Measurements from ENCODE around the gene GID4.

GID4 gene

DNA sequence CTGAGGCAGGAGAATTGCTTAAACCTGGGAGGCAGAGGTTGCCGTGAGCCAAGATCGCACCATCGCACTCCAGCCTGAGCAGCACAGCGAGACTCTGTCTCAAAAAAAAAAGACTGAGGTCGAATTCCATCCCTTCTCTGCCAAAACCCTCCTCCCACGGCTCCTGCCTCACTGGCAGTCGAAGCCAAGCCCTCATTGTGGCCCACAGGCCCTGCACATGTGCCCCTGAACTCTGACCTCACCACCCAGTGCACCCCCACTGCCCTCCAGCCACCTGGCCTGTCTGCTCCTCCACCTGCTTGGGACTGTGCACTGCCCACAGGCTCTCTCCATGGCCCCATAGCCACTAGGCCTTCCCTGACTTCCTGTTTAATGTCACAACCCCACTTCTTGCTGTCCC lies 76.3 kb downstream of the GID4 start:
- H3K4me3 ChIP-seq (ENCODE audit: low read depth, low read length), result no peak overlapping the region
- DNase-seq (ENCODE audit: low read depth), result no peak
- TF ChIP-seq, protein P1, sequence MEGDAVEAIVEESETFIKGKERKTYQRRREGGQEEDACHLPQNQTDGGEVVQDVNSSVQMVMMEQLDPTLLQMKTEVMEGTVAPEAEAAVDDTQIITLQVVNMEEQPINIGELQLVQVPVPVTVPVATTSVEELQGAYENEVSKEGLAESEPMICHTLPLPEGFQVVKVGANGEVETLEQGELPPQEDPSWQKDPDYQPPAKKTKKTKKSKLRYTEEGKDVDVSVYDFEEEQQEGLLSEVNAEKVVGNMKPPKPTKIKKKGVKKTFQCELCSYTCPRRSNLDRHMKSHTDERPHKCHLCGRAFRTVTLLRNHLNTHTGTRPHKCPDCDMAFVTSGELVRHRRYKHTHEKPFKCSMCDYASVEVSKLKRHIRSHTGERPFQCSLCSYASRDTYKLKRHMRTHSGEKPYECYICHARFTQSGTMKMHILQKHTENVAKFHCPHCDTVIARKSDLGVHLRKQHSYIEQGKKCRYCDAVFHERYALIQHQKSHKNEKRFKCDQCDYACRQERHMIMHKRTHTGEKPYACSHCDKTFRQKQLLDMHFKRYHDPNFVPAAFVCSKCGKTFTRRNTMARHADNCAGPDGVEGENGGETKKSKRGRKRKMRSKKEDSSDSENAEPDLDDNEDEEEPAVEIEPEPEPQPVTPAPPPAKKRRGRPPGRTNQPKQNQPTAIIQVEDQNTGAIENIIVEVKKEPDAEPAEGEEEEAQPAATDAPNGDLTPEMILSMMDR (IDR thresholded peaks at IDR 0.05; ENCODE audit: low read depth, low read length), result no peak
- TF ChIP-seq, protein P2, sequence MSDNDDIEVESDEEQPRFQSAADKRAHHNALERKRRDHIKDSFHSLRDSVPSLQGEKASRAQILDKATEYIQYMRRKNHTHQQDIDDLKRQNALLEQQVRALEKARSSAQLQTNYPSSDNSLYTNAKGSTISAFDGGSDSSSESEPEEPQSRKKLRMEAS (IDR thresholded peaks at IDR 0.05; ENCODE audit: low read depth, low read length), result no peak
- TF ChIP-seq MYC (IDR thresholded peaks at IDR 0.05; ENCODE audit: low read depth, low read length) (no peak), POLR2A (IDR thresholded peaks at IDR 0.05; ENCODE audit: extremely low read depth, insufficient read length) (no peak)

- no peak overlapping the region for H3K4me3 ChIP-seq (ENCODE audit: low read depth, low read length)
- DNase-seq (ENCODE audit: low read depth), result no peak
- TF ChIP-seq, protein P2 (IDR thresholded peaks at IDR 0.05; ENCODE audit: low read depth, low read length), result no peak
- TF ChIP-seq, protein P1 (IDR thresholded peaks at IDR 0.05; ENCODE audit: low read depth, low read length), result no peak
- no peak for TF ChIP-seq POLR2A (IDR thresholded peaks at IDR 0.05; ENCODE audit: extremely low read depth, insufficient read length)
- no peak for TF ChIP-seq MYC (IDR thresholded peaks at IDR 0.05; ENCODE audit: low read depth, low read length)
These were observed 76.9 kb downstream of the GID4 start for GRCh38 chr17:18116078-18116477.

DNA sequence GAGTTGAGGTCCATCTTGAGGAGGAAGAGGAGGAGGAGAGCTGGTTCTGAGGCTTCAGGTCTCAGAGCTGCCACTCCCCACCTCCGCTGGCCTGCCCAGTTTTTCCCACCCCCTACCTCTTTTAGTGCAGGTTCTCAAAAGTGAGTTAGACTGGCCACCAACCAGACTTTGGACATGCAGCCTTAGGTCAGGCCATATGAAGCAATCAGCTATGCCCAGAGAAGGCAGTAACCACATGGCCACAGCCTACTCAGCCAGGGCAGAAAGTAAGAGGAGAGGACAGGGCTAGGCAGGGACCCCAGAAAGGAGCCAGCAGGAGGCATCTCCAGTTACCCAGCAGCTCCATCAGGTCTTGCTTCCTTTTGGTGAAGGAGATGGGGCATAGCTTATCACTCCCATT lies 78.3 kb downstream of the GID4 start:
- TF ChIP-seq MYC (IDR thresholded peaks at IDR 0.05; ENCODE audit: low read depth, low read length) (no peak), POLR2A (IDR thresholded peaks at IDR 0.05; ENCODE audit: extremely low read depth, insufficient read length) (no peak)
- TF ChIP-seq, protein P1 (IDR thresholded peaks at IDR 0.05; ENCODE audit: low read depth, low read length), result no peak
- TF ChIP-seq, protein P2 (IDR thresholded peaks at IDR 0.05; ENCODE audit: low read depth, low read length), result no peak
- no peak for DNase-seq (ENCODE audit: low read depth)
- H3K4me3 ChIP-seq (ENCODE audit: low read depth, low read length), result no peak overlapping the region

Data from NB4 (cell line).